Effector memory CD4-positive, alpha-beta T cell (primary cell): Measurements from ENCODE around the gene PAK5.

Experiments
- DNase-seq, 3 donors: peaks; one replicate each; pipeline ENCODE4 v3.0.0-alpha.2; 2020
- H3K27ac ChIP-seq: 2 replicates; pipeline ENCODE4 v1.7.0; 2013; ENCODE audit warnings: mild to moderate bottlenecking, low read length, moderate library complexity; ENCODE audit not compliant: insufficient read depth, poor library complexity, severe bottlenecking
- H3K27me3 ChIP-seq: replicated peaks from 2 replicates; pipeline ENCODE4 v1.7.0; 2013; ENCODE audit warnings: mild to moderate bottlenecking, low read length; ENCODE audit not compliant: insufficient read depth, control insufficient read depth, poor library complexity, severe bottlenecking
- H3K36me3 ChIP-seq: 2 replicates; pipeline ENCODE4 v1.7.0; 2013; ENCODE audit warnings: mild to moderate bottlenecking, low read length, moderate library complexity; ENCODE audit not compliant: control insufficient read depth, insufficient read depth
- H3K4me1 ChIP-seq: 2 replicates; pipeline ENCODE4 v1.7.0; 2013; ENCODE audit warnings: low read length, mild to moderate bottlenecking; ENCODE audit not compliant: control insufficient read depth, insufficient read depth, poor library complexity, severe bottlenecking
- H3K4me3 ChIP-seq: 2 replicates; pipeline ENCODE4 v1.7.0; 2013; ENCODE audit warnings: low read length, low read depth, mild to moderate bottlenecking; ENCODE audit not compliant: insufficient read depth, poor library complexity, severe bottlenecking
- H3K9me3 ChIP-seq: 2 replicates; pipeline ENCODE4 v1.7.0; 2013; ENCODE audit warnings: mild to moderate bottlenecking, low read length, moderate library complexity; ENCODE audit not compliant: control insufficient read depth
- total RNA-seq, 3 donors: gene quantifications; one replicate each; lab custom pipeline; 2026; lab: John Stamatoyannopoulos, UW

Gene PAK5
- 0 reads per million in 3 donors for total RNA-seq

DNA sequence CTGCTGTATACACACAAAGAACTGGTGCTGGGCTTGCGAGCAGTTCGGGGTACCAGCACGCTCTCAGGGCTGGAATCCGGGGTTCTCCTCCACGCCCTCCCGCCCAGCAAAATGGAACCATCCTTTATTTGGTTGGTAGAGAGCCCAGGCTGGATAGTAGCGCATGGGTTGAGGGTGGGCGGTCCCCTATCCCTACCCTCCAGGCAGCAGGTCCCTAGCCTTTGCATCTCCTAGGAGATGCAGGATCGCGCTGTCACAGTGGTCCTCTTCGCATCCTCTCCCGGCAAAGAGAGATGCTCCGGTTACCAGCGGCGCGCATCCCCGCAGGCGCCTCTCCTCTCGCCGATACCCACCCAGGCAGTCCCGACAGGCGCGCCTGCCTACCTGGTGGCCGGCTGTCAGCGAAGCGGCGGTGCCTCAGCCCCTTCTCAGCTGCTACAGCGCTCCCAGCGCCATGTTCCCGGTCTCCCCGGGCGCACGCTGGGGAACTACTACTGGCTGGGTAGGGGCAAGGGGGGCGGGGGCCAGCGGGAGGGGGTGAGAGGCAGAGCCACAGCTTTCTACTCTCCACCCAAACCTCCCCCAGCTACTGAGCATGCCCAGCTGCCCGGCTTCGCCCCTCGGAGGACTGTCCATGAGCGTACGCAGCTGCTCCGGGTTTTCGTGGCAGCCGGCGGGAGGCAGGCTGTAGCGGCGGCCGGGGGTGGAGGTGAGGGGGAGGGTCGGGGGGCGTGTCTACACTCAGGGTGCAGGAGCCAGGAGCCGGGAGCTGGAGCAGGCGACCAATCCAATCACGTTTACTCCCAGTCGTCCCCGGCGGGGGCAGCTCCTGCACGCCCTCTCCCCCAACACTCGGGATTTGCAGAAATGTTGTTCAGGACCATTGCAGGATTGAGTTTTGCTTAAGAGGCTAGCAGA lies at the start of gene PAK5:
TSS of gene PAK5 (minus strand) at position 699 of the 918 bp plus-strand sequence. CDS start 194,748 bp downstream, outside the sequence.
- Histone ChIP-seq H3K36me3 (no peaks in the 10 kb centered on the region), H3K27me3 (peaks cover 4% of the 10 kb centered on the region), H3K9me3 (no peaks in the 10 kb centered on the region), H3K4me3 (no peak within 1 kb of the TSS), H3K27ac (no peak within 1 kb of the TSS), H3K4me1 (no peaks in the 10 kb centered on the region)
- DNase-seq = no peak

DNA sequence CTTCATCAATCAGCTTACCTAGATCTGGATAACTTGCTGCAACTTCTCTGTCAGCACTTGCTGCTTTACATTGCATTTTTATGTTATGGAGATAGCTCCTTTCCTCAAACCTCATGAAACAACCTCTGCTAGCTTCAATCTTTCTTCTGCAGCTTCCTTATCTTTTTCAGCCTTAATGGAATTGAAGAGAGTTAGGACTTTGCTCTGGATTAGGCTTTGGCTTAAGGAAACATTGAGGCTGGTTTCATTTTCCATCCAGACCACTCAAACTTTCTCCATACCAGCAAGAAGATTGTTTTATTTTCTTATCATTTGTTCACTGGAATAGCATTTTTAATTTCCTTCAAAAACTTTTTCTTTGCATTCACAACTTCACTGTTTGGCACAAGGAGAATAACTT lies 48.8 kb upstream of the PAK5 start:
- no peaks in the 10 kb centered on the region for H3K27me3 ChIP-seq
- H3K27ac ChIP-seq = no peak overlapping the region
- DNase-seq = no peak
- H3K36me3 ChIP-seq = no peaks in the 10 kb centered on the region
- H3K9me3 ChIP-seq = no peaks in the 10 kb centered on the region
- no peaks in the 10 kb centered on the region for H3K4me1 ChIP-seq
- H3K4me3 ChIP-seq = no peak overlapping the region

- Histone ChIP-seq H3K4me1 (no peaks in the 10 kb centered on the region), H3K4me3 (no peak overlapping the region), H3K36me3 (no peaks in the 10 kb centered on the region), H3K27ac (no peak overlapping the region), H3K27me3 (no peaks in the 10 kb centered on the region), H3K9me3 (no peaks in the 10 kb centered on the region)
- no peak for DNase-seq
Observed at GRCh38 chr20:9886227-9886626, 47.4 kb upstream of the PAK5 start.

DNA sequence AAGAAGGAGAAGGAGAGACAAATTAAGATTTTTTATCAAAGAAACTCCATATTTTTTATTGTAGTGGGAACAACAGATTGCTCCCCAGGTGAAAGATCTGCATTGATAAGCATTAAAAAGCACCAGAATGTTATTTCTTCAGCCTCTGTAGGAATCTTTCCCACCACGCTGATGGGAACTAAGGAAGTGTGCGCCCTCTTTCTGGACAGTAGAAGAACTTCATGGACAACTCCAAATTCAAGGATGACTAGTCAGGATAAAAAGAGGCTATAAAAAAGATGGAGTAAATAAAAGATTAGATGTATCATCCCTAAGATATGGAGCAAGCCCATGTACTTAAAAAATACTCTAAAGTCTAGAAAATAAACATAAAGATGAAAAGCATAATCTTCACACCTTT lies 45.8 kb upstream of the PAK5 start:
- no peak for DNase-seq
- Histone ChIP-seq H3K27ac (no peak overlapping the region), H3K4me3 (no peak overlapping the region), H3K9me3 (no peaks in the 10 kb centered on the region), H3K4me1 (no peaks in the 10 kb centered on the region), H3K36me3 (no peaks in the 10 kb centered on the region), H3K27me3 (no peaks in the 10 kb centered on the region)

DNA sequence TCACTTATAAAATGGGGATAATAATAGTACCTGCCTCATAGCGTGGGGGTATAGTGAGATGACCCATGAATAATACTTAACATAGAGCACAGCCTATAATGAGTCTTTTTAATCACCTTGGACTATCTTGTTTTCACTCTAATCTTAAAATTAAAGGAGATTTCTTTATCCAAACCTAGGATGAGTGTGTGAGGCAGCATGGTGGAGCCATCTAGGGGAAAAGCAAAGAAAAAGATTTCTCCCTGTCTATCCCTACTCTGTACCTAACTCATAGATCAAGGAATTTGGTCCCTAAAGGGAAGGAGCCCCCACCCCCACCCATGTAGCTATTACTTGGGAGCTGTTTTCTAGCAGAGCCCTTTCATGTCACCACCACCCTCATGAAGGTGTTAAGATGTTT lies 45.2 kb upstream of the PAK5 start:
- no peaks in the 10 kb centered on the region for H3K36me3 ChIP-seq
- no peak overlapping the region for H3K27ac ChIP-seq
- no peaks in the 10 kb centered on the region for H3K4me1 ChIP-seq
- no peak for DNase-seq
- no peaks in the 10 kb centered on the region for H3K9me3 ChIP-seq
- H3K27me3 ChIP-seq = no peaks in the 10 kb centered on the region
- H3K4me3 ChIP-seq = no peak overlapping the region

- DNase-seq = no peak
- H3K27ac ChIP-seq = no peak overlapping the region
- H3K4me1 ChIP-seq = no peaks in the 10 kb centered on the region
- no peaks in the 10 kb centered on the region for H3K27me3 ChIP-seq
- no peaks in the 10 kb centered on the region for H3K36me3 ChIP-seq
- H3K9me3 ChIP-seq = no peaks in the 10 kb centered on the region
- H3K4me3 ChIP-seq = no peak overlapping the region
Observed at GRCh38 chr20:9877932-9878495, 39.1 kb upstream of the PAK5 start.

DNA sequence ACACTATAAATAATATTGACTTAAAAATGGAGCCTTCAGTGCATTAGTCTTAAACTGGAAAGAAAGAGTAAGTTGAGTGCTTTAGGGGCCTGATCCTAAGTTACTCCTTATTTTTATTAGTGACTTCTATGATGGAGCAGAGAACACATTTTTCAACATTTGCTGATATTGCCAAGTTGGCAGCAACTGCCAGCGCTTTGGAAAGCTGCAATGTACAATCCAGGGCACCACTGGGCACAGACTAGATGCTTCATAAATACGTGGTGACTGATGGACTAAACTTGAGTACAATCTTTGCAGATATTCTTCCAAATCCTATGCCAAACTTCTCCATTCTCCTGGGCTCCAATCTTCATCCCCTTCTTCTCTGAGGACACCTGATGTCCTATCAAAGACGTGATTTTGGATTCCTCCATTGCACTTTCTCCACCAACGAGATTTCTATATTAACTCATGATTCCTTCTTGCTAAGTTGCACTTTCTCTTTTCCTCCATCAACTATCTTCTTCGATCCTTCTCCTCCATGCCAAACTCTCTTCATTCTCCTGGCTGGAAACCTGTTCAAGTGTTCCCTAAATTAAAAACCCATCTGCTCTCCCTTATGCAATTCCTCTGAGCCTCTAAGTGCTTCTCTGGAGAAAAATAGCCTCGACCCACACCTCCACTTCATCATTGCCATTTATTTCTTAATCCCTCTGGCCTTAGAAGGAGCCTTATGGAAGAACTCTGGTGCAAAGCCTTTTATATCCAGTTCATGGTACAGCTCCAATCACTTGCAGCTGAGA lies 28.5 kb upstream of the PAK5 start:
- Histone ChIP-seq H3K9me3 (no peaks in the 10 kb centered on the region), H3K36me3 (no peaks in the 10 kb centered on the region), H3K27me3 (no peaks in the 10 kb centered on the region), H3K4me1 (no peaks in the 10 kb centered on the region), H3K4me3 (no peak overlapping the region), H3K27ac (no peak overlapping the region)
- DNase-seq = no peak

- H3K4me1 ChIP-seq = no peaks in the 10 kb centered on the region
- no peaks in the 10 kb centered on the region for H3K27me3 ChIP-seq
- H3K27ac ChIP-seq = no peak overlapping the region
- no peak overlapping the region for H3K4me3 ChIP-seq
- no peaks in the 10 kb centered on the region for H3K9me3 ChIP-seq
- no peaks in the 10 kb centered on the region for H3K36me3 ChIP-seq
- no peak for DNase-seq
Observed at GRCh38 chr20:9852566-9852965, 13.7 kb upstream of the PAK5 start.

DNA sequence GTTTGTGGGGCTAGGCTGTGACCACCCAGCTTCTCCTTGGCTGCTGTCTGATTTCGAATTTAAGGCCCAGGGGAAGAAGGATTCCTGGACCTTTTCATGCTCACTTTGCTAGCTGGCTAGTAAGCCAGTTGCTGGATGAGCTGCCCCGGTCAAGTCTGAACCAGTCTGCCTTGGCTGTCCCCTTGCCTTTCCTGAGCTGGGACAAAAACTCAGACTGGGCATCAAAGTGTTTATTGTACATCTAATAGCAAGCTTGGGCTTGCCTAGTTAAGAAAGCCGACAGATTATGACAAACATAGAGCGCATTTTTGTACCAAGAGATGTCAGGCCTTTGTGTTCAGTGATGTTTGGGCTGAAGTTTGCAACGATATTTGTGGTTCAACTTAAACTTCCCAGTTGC lies 750 bp upstream of the PAK5 start:
- H3K27me3 ChIP-seq = peaks cover 4% of the 10 kb centered on the region
- H3K36me3 ChIP-seq = no peaks in the 10 kb centered on the region
- no peak for DNase-seq
- H3K4me3 ChIP-seq = no peak overlapping the region
- no peak overlapping the region for H3K27ac ChIP-seq
- no peaks in the 10 kb centered on the region for H3K9me3 ChIP-seq
- no peaks in the 10 kb centered on the region for H3K4me1 ChIP-seq

GRCh38 chr20:9838035-9838377 lies 870 bp downstream of the PAK5 start:
- Histone ChIP-seq H3K27me3 (peaks cover 4% of the 10 kb centered on the region), H3K4me3 (no peak overlapping the region)

More at GRCh38 chr20:9838035-9838377, 870 bp downstream of the PAK5 start:
- DNase-seq = no peak
- Histone ChIP-seq H3K9me3 (no peaks in the 10 kb centered on the region), H3K27ac (no peak overlapping the region), H3K4me1 (no peaks in the 10 kb centered on the region), H3K36me3 (no peaks in the 10 kb centered on the region)
